ENCODE data around the gene GPATCH4. TPM values are rescaled to one million over a fixed set of nuclear protein-coding genes. Genes with fewer than 3 reads are reported as not detected.

GPATCH4 gene
- total RNA-seq, 1 donor from 2014 or later: 24.0 TPM

DNA sequence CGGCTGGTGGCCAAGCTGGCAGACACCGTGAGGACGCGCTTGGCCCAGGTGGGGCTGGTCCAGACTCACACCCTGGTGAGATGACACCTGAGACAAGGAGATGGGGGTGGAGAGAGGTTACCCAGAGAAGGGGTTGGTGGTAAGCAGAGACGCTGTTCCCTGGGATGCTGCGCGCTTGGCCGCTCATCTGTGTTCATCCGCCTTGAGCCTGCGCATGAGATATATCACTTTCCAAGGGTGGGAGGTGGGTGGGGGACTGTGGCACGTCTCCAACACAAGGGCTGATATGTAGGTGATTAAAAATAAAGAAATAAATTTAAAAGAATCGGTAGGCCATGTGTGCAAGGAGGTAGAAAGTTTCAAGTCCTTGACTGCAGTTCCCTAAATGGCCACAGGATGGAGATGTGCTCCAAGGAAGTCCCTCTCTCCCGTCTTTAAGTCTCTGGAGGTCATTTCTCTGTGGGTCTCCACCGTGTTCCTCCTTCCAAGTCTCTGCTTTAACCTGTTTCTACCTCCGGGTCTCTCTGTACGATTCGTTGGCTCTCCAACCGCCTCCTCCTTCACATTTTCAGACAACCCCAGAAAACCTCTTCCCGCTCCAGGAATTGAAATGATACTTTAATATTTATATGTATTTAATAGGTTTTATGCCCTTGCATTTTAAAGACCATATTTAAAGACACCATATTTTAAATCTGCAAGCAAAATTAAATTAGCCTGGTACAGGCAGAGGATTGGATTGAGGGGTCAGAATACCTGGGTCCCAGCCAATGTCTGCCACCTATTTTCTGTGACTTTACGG lies 17.3 kb downstream of the GPATCH4 start:
- Mint-ChIP-seq H3K27me3 (ENCODE audit: low read depth) (peaks cover 13% of the 10 kb centered on the region), H3K4me3 (no peak overlapping the region), H3K36me3 (no peaks in the 10 kb centered on the region), H3K9me3 (no peaks in the 10 kb centered on the region), H3K4me1 (peaks cover 2% of the 10 kb centered on the region), H3K27ac (no peak overlapping the region)
- peak; percentile 46 to 75 for DNase-seq (ENCODE audit: low spot score in 2 of 2, unreplicated experiment in 2 of 2)
- TF ChIP-seq, protein P1, sequence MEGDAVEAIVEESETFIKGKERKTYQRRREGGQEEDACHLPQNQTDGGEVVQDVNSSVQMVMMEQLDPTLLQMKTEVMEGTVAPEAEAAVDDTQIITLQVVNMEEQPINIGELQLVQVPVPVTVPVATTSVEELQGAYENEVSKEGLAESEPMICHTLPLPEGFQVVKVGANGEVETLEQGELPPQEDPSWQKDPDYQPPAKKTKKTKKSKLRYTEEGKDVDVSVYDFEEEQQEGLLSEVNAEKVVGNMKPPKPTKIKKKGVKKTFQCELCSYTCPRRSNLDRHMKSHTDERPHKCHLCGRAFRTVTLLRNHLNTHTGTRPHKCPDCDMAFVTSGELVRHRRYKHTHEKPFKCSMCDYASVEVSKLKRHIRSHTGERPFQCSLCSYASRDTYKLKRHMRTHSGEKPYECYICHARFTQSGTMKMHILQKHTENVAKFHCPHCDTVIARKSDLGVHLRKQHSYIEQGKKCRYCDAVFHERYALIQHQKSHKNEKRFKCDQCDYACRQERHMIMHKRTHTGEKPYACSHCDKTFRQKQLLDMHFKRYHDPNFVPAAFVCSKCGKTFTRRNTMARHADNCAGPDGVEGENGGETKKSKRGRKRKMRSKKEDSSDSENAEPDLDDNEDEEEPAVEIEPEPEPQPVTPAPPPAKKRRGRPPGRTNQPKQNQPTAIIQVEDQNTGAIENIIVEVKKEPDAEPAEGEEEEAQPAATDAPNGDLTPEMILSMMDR (IDR thresholded peaks at IDR 0.05; ENCODE audit: unreplicated experiment): peak; percentile 94

DNA sequence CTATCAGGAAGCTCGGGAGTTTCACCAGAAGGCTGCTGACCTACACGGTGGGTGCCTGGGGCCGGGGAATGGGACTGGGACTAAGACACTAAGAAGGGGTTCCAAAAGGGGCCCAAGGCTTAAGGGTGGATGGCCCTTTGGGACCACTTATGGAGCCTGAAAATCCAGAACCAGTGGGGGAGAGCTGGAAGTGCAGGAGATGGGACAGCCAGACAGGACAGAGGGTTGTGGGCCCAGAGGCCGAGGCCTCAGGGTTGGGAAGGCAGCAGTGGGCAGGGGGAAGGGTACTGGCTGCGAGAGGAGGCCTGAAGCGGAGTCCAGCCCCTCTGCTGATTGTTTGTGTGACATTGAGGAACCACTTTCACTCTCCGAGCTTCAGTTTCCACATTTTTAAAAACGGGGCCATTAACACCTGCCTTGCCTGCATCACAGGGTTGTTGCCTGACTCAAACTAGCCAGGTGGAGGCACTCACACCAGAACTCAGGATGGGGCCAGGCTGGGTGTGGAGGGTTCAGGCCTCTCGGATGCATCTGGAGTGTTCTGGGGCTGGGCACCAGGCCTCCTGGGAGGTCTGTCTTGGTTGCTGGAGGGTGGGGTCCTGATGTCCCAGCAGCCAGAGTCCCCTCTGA lies 18.8 kb downstream of the GPATCH4 start:
- Mint-ChIP-seq H3K27me3 (ENCODE audit: low read depth) (peaks cover 13% of the 10 kb centered on the region), H3K9me3 (no peaks in the 10 kb centered on the region), H3K4me3 (no peak overlapping the region), H3K4me1 (peaks cover 9% of the 10 kb centered on the region), H3K36me3 (no peaks in the 10 kb centered on the region), H3K27ac (no peak overlapping the region)
- TF ChIP-seq, protein P1 (IDR thresholded peaks at IDR 0.05; ENCODE audit: unreplicated experiment): no peak
- DNase-seq (ENCODE audit: low spot score in 2 of 2, unreplicated experiment in 2 of 2): no peak

DNA sequence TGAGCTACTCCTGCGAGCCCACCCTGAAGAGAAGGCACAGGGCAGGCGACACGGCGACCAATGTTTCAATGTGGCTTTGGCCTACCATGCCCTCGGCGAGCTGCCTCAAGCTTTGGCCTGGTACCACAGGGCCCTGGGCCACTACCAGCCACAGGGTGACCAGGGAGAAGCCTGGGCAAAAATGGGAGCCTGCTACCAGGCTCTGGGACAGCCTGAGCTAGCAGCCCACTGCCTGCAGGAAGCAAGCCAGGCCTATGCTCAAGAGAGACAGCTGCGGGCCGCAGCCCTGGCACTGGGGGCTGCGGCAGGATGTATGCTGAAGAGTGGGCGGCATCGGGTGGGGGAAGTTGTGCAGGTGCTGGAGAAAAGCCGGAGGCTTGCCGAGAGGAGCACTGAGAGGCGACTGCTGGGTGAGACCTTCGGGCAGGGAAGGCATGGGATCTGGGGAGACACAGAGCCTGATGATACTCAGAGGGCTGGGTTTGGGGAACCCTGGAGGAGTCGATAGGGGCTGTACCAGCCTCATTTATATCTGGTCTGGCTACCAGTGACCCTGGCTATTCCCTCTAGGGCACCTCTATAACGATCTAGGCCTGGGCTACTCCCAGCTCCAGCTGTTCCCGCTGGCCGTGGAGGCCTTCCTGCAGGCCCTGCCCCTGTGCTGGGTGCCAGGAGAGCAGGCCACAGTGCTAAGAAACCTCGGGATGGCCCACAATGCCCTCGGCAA lies 19.5 kb downstream of the GPATCH4 start:
- no peak overlapping the region for H3K27ac Mint-ChIP-seq
- no peaks in the 10 kb centered on the region for H3K9me3 Mint-ChIP-seq
- TF ChIP-seq, protein P1 (IDR thresholded peaks at IDR 0.05; ENCODE audit: unreplicated experiment): no peak
- H3K4me1 Mint-ChIP-seq: peaks cover 9% of the 10 kb centered on the region
- no peak for DNase-seq (ENCODE audit: low spot score in 2 of 2, unreplicated experiment in 2 of 2)
- H3K36me3 Mint-ChIP-seq: no peaks in the 10 kb centered on the region
- no peak overlapping the region for H3K4me3 Mint-ChIP-seq
- peaks cover 13% of the 10 kb centered on the region for H3K27me3 Mint-ChIP-seq (ENCODE audit: low read depth)

DNA sequence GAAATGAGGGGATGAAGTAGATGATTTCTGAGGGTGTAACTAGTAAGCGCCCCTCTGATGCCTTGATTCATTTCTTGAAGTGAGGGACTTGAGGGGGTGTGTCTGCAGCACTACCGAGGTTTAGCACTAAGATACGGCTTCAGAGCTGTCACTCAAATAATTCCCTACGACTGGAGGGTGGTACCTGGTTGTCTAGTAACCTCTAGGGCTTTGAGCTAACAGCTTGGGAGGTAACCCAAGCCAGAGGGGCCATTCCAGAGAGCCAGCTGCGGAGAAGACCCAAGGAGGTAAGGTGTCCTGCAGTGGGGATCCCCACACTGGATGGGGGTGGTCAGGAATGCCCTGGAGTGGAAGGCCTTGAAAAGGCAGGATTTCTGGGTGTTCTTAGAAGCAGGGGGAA lies 21.8 kb downstream of the GPATCH4 start, which contains the start of gene TTC24:
Gene TTC24, plus strand, starts transcription at position 252 of the 400 bp plus-strand sequence. CDS start 1,642 bp downstream, outside the sequence.
- peaks cover 2% of the 10 kb centered on the region for H3K27me3 Mint-ChIP-seq (ENCODE audit: low read depth)
- TF ChIP-seq, protein P1 (IDR thresholded peaks at IDR 0.05; ENCODE audit: unreplicated experiment): no peak
- peaks cover 9% of the 10 kb centered on the region for H3K4me1 Mint-ChIP-seq
- no peak within 1 kb of the TSS for H3K27ac Mint-ChIP-seq
- no peak within 1 kb of the TSS for H3K4me3 Mint-ChIP-seq
- H3K9me3 Mint-ChIP-seq: no peaks in the 10 kb centered on the region
- no peak for DNase-seq (ENCODE audit: low spot score in 2 of 2, unreplicated experiment in 2 of 2)
- H3K36me3 Mint-ChIP-seq: no peaks in the 10 kb centered on the region

DNA sequence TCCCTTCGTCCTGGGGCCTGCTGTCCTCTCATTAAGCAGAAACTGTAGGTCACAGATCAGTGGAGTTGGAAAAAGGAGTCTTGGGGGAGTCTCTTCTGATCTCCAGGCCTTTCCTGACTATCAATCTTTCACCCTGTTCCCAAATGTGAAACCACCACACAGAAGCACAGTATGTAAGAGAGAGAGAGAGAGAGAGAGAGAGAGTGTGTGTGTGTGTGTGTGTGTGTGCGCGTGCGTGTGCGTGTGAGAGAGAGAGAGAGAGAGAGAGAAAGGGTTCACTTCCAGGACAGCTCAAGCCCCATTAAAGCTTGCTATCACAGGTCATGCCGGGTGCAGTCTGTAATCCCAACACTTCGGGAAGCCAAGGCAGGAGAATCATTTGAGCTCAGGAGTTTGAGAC lies 23.2 kb downstream of the GPATCH4 start:
- H3K27ac Mint-ChIP-seq: peak overlapping the region; percentile 71
- TF ChIP-seq, protein P1 (IDR thresholded peaks at IDR 0.05; ENCODE audit: unreplicated experiment): no peak
- H3K4me3 Mint-ChIP-seq: no peak overlapping the region
- no peaks in the 10 kb centered on the region for H3K9me3 Mint-ChIP-seq
- H3K36me3 Mint-ChIP-seq: no peaks in the 10 kb centered on the region
- peaks cover 7% of the 10 kb centered on the region for H3K4me1 Mint-ChIP-seq
- no peaks in the 10 kb centered on the region for H3K27me3 Mint-ChIP-seq (ENCODE audit: low read depth)
- DNase-seq (ENCODE audit: low spot score in 2 of 2, unreplicated experiment in 2 of 2): no peak
